ENCODE data around the gene CCDC57.
A peak's percentile ranks its signal among the peaks of the same experiment; 100 is the strongest.

The CCDC57 gene

DNA sequence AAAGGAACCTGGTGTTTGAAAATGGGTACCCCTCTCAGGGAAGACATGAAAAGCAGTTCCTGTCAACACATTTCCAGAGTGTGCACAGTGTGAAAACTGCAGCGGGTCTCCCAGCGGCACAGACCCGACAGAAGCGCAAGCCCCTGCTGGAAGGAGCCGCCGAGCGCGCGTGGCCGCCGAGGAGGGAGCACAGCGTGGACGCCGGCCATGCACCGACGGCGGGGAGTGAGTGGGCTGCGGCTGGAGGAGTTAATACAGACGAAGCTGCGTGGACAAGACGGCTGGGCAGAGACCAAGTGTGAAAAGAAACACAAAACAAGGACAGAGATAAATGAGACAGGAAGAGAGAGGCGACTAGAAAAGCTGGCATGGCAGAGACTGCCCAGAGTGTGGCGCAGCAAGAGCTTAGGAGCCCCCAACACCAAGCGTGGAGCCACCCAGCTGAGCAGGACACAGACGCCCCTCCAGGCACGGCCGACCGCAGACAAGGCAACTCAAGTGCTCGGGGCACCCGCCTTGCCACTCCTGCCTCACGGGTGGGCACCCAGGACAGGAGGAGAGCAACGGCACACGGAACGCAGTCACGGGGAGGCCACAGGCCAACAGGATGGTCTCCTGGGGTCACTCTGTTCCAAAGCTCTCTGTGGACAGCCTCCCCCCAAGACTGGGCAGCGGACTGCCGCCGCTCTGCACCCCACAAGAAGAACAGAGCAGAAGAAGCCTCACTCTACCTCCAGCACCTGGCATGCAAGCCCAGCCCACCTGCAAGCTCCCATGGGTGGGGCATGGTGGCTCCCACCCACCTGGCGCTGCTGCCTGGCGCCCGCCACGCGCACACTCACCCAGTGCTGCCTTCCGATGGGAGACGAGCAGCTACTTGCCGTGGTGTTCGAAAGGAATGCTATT, 32.7 kb upstream of the CCDC57 start:
- DNase-seq: no peak

- DNase-seq: peak; percentile 28
Measured at GRCh38 chr17:82244413-82245133, 31.9 kb upstream of the CCDC57 start.

GRCh38 chr17:82243648-82244412, 31.2 kb upstream of the CCDC57 start:
- DNase-seq: no peak

- peak; percentile 82 for DNase-seq
Measured at GRCh38 chr17:82242977-82243647, 30.5 kb upstream of the CCDC57 start.

- no peak for DNase-seq
Measured at GRCh38 chr17:82242698-82242976, 30.0 kb upstream of the CCDC57 start.

GRCh38 chr17:82241926-82242697, 29.5 kb upstream of the CCDC57 start:
- DNase-seq: no peak

DNA sequence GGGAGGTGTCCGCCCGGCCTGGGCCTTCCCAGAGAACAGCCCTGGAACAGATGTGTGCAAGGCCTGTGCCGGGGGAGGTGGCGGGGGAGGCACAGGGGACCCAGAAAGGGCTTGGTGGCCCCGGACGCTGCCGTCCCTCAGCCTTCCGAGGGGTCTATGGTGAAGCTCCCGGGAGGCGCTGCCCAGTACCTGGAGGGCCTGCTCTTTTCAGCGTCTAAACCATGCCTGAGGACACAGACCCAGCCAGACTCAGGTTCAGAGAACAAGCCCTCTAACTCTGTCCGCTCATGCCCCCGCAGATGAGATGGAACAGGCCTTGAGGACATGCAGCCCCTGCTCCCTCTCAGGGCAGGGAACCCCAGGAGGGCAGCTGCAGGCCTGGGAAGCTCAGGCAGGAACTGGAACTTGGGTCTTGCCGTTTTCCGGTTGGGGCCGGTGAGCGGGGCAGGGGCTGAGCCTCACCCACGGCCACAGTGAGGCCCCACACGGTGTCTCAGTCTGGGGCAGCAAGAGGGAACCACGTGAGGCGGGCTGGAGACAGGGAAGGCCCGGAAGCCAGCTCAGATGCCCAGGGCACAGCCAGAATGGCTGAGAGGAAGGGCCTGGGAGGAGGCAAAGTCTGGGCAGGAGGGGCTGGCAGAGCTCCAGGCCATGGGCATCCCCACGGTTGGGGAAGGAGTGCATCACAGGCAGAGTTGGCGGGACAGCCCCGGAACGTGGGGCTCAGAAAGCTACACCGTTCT, 28.7 kb upstream of the CCDC57 start:
- DNase-seq: peak; percentile 71

DNA sequence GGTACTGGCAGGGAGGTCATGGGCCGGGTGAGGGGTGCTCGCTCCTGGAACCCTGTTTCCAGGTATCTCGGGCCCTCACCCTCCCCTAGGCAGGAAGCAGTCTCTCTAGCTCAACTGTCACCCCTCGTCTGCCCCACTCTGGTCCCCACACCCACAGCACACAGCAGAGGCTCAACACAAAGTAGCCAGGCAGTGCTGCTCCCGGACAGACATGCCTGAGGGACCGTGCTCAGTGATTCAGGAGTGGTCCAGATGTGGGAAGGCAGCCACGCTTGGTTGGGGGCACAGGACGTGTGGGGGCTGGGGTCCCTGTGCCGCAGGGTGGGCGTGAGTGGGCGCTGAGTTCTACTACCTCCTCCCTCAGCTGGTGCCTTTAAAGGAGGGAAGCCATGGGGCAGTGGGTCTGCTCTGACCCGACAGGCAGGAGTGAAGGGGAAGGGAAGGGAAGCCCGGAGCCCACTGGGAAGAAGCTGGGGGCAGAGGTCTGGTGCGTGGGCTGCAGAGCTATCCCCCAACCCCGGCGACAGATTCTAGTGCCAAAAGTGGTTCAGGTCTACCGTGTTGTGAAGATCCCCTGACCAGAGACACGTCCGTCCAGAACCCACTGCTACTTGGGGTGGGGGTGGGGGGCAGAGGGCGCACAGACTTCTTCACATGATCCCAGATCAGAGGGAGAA, 28.0 kb upstream of the CCDC57 start:
- no peak for DNase-seq

- no peak for DNase-seq
Measured at GRCh38 chr17:82239926-82240505, 27.4 kb upstream of the CCDC57 start.

DNA sequence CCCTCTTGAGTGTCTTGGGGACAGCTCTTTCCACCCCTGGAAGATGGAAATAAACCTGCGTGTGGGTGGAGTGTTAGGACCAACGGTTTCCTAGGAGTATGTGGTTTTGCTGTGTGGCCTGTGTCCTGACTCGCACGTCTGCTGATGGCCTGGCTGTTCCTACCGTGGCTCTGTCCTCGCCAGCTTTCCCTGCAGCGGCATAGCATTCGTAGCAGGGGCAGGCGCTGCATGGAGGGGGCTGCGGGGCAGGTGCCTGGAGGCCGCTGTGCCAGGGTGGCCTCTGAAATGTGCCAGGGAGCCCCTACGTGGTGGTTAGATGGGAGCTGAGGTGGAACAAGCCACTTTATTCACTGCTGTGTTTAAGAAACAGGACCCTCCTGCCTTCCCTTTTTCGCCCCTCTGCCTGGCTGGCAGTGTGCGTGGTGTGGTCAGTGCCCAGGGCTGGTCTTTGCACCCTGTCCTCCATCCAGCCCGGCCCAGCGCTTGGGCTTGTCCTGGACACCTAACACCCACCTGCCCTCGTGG, 26.8 kb upstream of the CCDC57 start:
- no peak for DNase-seq

GRCh38 chr17:82238472-82239201, 26.0 kb upstream of the CCDC57 start:
- DNase-seq: no peak

DNA sequence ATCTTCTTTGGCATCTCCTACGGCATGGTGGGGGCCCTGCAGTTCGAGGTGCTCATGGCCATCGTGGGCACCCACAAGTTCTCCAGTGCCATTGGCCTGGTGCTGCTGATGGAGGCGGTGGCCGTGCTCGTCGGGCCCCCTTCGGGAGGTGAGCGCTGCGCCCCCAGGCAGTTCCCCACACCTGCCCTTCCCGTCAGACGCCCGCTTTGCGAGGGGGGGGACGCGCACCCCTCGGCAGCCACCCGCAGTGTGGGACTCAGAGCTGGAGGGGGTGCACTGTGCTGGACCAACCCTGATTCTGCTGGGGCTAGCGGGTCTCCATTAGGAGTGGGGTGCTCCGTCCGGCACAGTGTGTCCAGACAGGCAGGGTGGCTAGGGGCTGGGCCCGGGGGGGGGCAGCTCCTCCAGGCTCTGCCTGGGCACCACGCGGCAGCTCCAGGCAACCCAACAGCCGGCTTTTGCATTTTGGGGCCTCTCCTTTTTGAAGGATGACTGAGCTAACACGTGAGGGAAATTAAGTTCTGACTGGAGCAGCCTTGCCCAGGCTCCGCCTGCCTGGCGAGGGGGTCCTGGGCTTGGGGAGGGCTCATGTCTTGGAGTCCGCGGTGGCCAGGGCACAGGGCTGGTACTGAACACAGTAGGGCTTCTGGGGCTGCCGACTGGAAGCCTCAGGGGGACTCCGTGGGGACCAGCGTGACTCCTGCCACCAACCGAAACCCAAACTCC, 25.3 kb upstream of the CCDC57 start:
- peak; percentile 23 for DNase-seq

GRCh38 chr17:82237083-82237745, 24.6 kb upstream of the CCDC57 start:
- no peak for DNase-seq

GRCh38 chr17:82236142-82236971, 23.7 kb upstream of the CCDC57 start:
- DNase-seq: peak; percentile 76

- DNase-seq: no peak
Measured at GRCh38 chr17:82235775-82236141, 23.1 kb upstream of the CCDC57 start.

GRCh38 chr17:82235056-82235774, 22.6 kb upstream of the CCDC57 start:
- no peak for DNase-seq
